PC-9 (cell line): ENCODE measurements around the gene OR52W1.

Experiments
- CTCF ChIP-seq: fragments of 200-600 bp; sonication (generic); conservative IDR thresholded peaks from 2 replicates; pipeline ENCODE4 v1.6.1; 2017; ENCODE audit warnings: mixed run types, antibody characterized with exemption, mild to moderate bottlenecking, moderate library complexity
- EZH2 ChIP-seq: fragments of 200-600 bp; sonication (generic); IDR thresholded peaks from 2 replicates; pipeline ENCODE4 v1.8.0; 2017; ENCODE audit warnings: antibody characterized with exemption, low read depth

GRCh38 chr11:6194065-6194581 lies 4.9 kb upstream of the OR52W1 start:
- TF ChIP-seq EZH2 (no peak), CTCF (no peak)
